VCaP (cell line): Measurements from ENCODE around the gene DDAH1.

Source experiments
- H3K27ac ChIP-seq: fragments of 450-650 bp; 2 replicates; pipeline ENCODE4 v1.5.1; 2017
- CTCF ChIP-seq: fragments of 450-650 bp; conservative IDR thresholded peaks from 2 replicates; pipeline ENCODE4 v1.5.1; 2017; ENCODE audit warnings: mild to moderate bottlenecking, moderate library complexity

The DDAH1 gene

GRCh38 chr1:85450832-85451231 lies 14.1 kb downstream of the DDAH1 start:
- no peak for TF ChIP-seq CTCF
- no peak overlapping the region for H3K27ac ChIP-seq

- TF ChIP-seq CTCF, result no peak
- H3K27ac ChIP-seq, result no peak overlapping the region
Observed at GRCh38 chr1:85449356-85449755, 15.6 kb downstream of the DDAH1 start.

GRCh38 chr1:85448358-85448757 lies 16.6 kb downstream of the DDAH1 start:
- no peak overlapping the region for H3K27ac ChIP-seq
- no peak for TF ChIP-seq CTCF

- no peak for TF ChIP-seq CTCF
Observed at GRCh38 chr1:85447006-85447943, 17.7 kb downstream of the DDAH1 start.

GRCh38 chr1:85445906-85446305 lies 19.1 kb downstream of the DDAH1 start:
- TF ChIP-seq CTCF, result no peak
- no peak overlapping the region for H3K27ac ChIP-seq

More at GRCh38 chr1:85447006-85447943, 17.7 kb downstream of the DDAH1 start:
- no peak overlapping the region for H3K27ac ChIP-seq

- no peak overlapping the region for H3K27ac ChIP-seq
- TF ChIP-seq CTCF, result no peak
Observed at GRCh38 chr1:85444381-85444780, 20.6 kb downstream of the DDAH1 start.

GRCh38 chr1:85440612-85441011 lies 24.3 kb downstream of the DDAH1 start:
- no peak overlapping the region for H3K27ac ChIP-seq
- no peak for TF ChIP-seq CTCF
